ENCODE results near the gene LUC7L2.
"Not testable (repeated sequence)": the region's sequence is repeated elsewhere in the genome, so short reads cannot be mapped to it uniquely, and the experiment has no call there.

Gene LUC7L2

GRCh38 chr7:139446051-139446890 is 86.6 kb downstream of the LUC7L2 start:
- DNase-seq (ENCODE audit: low spot score): no peak

DNA sequence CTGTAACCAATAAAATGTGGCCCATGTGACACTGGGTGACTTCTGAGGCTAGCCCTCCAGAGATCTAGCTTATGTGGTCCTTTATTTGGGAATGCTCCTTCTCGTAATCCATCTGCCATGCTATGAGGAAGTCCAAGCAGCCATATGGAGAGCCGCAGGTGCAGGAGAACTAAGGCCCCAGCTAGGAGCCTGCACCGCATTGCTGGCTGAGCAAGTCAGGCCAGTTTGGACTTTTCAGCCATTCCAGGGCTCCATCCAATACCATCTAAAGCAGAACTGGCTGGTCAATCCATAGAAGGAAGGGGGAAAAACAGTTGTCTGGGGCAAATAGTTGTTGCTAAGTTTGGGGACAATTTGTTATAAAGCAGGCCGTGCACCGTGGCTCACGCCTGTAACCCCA is 91.2 kb downstream of the LUC7L2 start:
- DNase-seq (ENCODE audit: low spot score) (no peak), FAIRE-seq (no peak)

More at GRCh38 chr7:139446051-139446890, 86.6 kb downstream of the LUC7L2 start:
- FAIRE-seq: no peak

GRCh38 chr7:139451638-139452037 is 91.9 kb downstream of the LUC7L2 start:
- peak; percentile 60 for DNase-seq (ENCODE audit: low spot score)
- no peak for FAIRE-seq

- no peak for FAIRE-seq
- DNase-seq (ENCODE audit: low spot score): no peak
These were observed 93.4 kb downstream of the LUC7L2 start for GRCh38 chr7:139452958-139453672.

DNA sequence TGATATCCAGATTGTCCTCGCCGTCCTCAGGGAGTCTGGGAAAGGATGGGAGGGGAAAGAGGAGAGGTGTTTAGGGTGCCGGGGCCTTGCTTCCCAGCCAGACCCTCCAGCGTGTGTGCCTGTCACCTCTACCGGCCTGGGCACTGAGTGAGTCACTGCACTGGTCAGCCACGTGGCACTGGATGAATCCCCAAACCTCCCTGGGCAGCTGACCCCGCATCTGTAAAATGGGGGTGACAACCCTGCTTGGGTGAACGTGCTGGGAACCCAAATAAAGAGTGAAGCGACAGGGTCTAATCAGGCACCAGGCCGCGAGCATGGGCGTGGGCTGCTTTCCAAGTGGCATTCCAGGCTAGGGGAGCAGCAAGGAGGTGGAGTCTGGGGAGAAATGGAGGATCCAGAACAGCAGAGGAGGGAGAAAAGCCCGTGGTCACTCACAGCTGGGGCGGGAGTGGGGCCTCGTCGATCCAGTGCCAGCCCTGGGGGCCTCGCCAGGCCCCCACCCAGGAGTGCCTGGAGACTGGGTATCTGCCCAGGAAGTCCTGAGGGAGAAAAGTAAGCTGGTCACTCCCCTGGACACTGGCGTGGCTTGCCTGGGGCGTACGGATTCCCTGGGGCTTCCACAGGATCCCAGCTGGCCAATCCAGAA is 94.1 kb downstream of the LUC7L2 start:
- FAIRE-seq: no peak

GRCh38 chr7:139455789-139456188 is 96.1 kb downstream of the LUC7L2 start:
- DNase-seq (ENCODE audit: low spot score) (no peak), FAIRE-seq (no peak)

More for the DNA sequence above, 94.1 kb downstream of the LUC7L2 start:
- DNase-seq (ENCODE audit: low spot score): no peak

DNA sequence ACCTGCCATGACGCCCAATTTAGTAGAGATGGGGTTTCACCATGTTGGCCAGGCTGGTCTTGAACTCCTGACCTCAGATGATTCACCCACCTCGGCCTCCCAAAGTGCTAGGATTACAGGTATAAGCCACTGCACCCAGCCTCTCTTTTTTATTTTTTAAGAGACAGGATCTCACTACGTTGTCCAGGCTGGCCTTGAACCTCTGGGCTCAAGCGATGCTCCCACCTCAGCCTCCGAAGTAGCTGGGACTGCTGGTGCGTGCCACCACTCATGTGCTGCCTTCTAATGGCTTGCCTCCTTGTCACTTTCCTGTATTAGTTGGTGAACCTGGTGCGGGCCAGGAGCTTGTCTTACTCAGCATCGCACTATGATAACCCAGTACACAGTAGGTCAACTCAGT is 96.8 kb downstream of the LUC7L2 start:
- FAIRE-seq (no peak), DNase-seq (ENCODE audit: low spot score) (no peak)

DNA sequence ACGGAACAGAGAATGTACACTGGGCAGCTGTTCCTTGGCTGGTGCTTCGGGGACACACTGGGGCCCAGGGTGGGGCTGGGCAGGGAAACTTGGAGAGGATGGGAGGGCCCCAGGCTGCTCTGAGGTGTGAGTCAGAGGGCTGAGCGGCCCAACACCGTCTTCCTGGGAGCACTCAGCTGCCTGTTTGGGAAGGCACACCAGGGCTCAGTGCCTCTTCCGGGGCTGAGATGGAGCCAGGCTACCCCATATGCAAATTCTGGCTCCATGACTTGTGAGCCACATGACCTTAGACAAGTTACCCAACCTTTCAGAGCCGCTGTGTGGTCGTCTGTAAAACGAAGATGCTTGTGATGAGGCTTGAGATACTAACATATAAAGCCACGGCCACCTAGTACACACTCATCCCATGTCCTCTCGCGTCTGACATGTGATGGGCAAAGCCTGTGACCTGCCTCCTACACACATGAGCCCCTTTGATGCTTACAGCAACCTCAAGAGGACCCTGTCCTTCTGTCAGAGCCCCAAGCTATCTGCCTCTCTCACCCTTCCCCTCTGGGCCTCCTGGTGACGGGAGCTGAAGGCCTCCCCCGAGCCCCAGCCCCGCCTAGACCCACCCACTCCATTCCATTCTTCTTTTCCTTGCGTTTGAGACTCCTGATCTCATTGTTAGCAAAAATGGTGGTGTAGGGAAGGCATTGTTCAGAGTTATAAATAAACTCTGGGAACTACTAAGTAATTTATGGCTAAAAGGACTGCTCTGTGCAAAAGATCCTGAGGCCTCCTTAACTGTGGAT is 97.7 kb downstream of the LUC7L2 start:
- no peak for FAIRE-seq

DNA sequence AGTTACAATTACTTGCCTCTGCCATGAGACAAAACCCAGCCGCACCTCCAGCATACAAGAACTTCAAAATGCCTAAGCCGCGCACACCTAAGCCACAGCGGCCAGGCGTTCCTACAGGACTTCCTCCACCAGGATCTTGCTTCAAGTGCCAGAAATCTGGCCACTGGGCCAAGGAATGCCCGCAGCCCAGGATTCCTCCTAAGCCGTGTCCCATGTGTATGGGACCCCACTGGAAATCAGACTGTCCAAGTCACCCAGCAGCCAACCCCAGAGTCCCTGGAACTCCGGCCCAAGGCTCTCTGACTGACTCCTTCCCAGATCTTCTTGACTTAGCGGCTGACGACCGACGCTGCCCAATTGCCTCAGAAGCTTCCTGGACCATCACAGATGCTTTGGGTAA is 103.7 kb downstream of the LUC7L2 start:
- not testable (repeated sequence) for DNase-seq (ENCODE audit: low spot score); FAIRE-seq

More for the DNA sequence above, 97.7 kb downstream of the LUC7L2 start:
- no peak for DNase-seq (ENCODE audit: low spot score)

DNA sequence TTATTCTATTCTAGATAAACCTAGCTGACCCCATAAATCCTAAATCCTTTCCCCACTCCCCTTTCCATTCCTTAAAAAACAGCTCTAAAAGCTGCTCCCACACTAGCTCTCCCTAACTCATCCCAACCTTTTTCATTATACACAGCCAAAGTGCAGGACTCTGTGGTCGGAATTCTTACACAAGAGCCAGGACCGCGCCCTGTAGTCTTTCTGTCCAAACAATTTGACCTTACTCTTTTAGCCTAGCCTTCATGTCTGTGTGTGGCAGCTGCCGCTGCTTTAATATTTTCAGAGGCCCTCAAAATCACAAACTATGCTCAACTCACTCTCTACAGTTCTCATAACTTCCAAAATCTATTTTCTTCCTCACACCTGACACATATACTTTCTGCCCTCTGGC is 104.8 kb downstream of the LUC7L2 start:
- FAIRE-seq; DNase-seq (ENCODE audit: low spot score): not testable (repeated sequence)

DNA sequence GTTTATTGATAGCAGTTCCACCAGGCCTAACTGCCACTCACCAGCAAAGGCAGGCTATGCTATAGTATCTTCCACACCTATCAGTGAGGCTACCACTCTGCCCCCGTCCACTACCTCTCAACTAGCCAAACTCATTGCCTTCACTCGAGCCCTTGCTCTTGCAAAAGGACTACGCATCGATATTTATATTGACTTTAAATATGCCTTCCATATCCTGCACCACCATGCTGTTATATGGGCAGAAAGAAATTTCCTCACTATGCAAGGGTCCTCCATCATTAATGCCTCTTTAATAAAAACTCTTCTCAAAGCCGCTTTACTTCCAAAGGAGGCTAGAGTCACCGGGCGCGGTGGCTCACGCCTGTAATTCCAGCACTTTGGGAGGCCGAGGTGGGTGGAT is 105.4 kb downstream of the LUC7L2 start:
- DNase-seq (ENCODE audit: low spot score); FAIRE-seq: not testable (repeated sequence)

GRCh38 chr7:139467729-139468128 is 108.0 kb downstream of the LUC7L2 start:
- DNase-seq (ENCODE audit: low spot score); FAIRE-seq: not testable (repeated sequence)

GRCh38 chr7:139468281-139468680 is 108.6 kb downstream of the LUC7L2 start:
- not testable (repeated sequence) for DNase-seq (ENCODE audit: low spot score); FAIRE-seq

- FAIRE-seq: peak; percentile 70
- peak; percentile 55 for DNase-seq (ENCODE audit: low spot score)
These were observed 112.2 kb downstream of the LUC7L2 start for GRCh38 chr7:139471740-139472353.

Data from RCC 7860 (cell line).